GM19351 (cell line): ENCODE data around the gene CD302.
"Not testable (repeated sequence)": the region's sequence is repeated elsewhere in the genome, so short reads cannot be mapped to it uniquely, and the experiment has no call there.

Experiments used
- ATAC-seq: cut with Tn5 transposase; IDR thresholded peaks from one replicate; pipeline ENCODE4 v1.9.1; 2021; ENCODE audit warnings: mild to moderate bottlenecking, moderate library complexity; ENCODE audit not compliant: unreplicated experiment

CD302 gene, protein sequence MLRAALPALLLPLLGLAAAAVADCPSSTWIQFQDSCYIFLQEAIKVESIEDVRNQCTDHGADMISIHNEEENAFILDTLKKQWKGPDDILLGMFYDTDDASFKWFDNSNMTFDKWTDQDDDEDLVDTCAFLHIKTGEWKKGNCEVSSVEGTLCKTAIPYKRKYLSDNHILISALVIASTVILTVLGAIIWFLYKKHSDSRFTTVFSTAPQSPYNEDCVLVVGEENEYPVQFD

DNA sequence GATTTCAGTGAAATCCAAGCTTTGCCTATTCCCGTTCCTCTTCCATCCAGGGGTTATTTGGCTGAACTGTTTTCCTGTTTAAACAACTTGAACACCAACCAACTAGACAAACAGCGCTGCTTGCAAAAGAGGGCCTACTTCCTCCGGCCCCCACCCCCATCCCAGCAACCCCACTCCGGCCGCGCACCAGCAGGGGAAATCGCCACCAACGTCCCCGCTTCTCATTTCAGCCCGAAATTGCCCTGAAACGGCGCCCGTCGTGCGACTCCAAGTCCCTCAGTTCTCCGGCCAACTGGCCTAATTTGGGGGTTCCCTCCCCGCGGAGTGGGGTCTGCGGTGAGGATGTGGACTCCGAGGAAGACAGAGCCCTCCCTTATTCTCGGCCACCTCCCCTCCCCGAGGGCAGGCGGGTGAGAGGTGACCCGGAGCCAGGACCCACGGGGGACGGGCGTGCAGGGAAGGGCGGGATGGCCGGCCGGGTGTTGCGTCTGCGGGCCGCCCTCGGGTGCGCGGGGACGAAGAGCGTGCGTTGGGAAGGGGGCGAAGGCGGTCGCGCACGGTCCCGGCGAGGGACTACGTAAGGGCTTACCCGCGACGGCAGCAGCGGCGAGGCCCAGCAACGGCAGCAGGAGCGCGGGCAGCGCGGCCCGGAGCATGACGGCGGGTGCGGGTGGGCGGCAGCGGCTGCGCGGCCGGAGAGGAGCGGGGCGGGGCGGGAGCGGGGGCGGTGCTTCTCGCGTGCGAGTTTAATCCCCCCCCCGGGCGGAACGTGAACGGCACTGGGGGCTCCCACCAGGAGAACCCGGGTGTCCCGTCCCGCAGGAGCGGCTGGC is at the start of gene CD302:
CD302 (minus strand) TSS at position 666 of the 833 bp plus-strand sequence; CDS start at position 656, 10 bp downstream.
- peak; percentile 70 for ATAC-seq

DNA sequence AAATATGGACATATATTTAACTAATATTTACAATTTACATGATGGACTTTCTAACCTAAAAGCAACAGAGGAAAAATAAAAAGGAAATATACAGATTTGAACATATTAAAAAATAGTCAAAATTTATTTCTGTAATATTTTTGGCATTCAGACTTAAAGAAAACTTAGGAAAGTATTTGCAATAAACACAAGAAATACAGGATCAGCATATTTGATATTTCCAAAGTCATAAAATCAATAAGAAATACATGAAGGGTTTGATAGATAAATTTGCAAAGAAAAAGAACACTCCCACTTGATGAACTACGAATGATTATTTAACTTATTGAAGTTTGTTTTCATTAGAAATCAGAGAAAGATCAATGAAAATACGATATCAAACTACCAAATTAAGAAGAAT is 48.6 kb upstream of the CD302 start:
- ATAC-seq, result no peak

DNA sequence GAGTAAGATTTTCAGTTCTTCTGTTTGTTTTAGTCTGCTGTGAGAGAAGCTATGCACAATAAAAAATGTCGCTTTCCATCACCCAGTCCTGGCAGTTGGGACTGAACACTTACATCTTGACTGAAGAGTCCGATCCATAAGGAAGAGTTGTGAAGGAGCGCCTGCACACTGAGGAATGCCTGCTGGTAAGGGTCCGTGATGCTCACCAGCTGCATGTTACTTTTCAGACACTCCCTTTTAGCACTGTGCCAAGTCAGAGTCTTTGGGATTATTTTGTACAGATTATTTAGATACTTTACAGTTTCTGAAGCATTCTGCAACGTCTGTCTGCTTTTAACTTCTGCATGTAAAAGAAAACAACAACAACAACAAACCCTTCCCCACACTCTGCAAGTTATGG is 42.6 kb upstream of the CD302 start:
- no peak for ATAC-seq

GRCh38 chr2:159832858-159833257 is 34.9 kb upstream of the CD302 start:
- ATAC-seq, result no peak

DNA sequence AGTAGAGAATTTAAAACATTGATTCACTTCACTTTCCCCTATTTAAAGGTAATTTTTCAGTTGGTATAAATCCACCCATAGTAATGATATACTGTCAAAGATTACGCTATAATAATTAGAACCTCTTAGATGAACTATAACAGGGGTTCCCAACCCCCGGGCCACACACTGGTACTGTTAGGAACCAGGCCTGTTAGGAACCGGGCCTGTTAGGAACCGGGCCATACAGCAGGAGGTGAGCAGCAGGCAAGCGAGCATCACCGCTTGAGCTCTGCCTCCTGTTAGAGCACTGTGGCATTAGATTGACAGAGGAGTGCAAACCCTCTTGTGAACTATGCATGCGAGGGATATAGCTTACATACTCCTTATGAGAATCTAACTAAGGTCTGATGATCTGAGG is 34.0 kb upstream of the CD302 start:
- ATAC-seq, result no peak

DNA sequence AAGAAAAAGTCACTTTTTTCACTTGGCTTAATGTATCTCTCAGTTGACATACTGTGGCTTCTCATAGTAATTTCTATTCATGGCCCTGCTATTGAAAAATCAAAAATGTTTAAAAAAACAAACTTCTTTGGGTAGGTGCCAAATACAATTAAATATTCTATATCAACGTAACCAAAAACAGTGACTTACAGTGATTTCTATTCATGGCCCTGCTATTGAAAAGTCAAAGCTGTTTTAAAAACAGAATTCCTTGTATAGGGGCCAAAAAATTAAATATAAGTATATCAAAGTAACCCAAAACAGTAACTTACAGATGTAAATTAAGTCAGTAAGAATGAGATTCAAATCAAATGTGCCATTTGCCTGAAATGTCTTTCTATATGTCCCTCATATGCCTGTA is 31.4 kb upstream of the CD302 start:
- ATAC-seq, result no peak

DNA sequence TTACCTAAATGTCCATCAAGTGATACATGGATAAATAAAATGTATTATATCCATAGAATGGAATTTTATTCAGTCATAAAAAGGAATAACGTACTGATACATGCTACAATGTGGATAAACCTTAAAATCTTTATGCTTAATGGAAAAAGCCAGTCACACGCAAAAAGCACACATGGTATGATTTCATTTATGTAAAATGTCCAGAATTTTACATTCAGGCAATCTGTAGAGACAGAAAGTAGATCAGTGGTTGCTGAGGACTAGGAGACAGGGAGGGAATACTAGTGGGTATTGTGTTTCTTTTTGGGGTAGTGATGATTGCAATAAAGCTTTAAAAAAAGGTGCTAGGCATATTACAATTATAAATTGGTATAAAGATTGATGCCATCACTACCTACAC is 30.7 kb upstream of the CD302 start:
- no peak for ATAC-seq

GRCh38 chr2:159822478-159822833 is 24.4 kb upstream of the CD302 start:
- not testable (repeated sequence) for ATAC-seq

DNA sequence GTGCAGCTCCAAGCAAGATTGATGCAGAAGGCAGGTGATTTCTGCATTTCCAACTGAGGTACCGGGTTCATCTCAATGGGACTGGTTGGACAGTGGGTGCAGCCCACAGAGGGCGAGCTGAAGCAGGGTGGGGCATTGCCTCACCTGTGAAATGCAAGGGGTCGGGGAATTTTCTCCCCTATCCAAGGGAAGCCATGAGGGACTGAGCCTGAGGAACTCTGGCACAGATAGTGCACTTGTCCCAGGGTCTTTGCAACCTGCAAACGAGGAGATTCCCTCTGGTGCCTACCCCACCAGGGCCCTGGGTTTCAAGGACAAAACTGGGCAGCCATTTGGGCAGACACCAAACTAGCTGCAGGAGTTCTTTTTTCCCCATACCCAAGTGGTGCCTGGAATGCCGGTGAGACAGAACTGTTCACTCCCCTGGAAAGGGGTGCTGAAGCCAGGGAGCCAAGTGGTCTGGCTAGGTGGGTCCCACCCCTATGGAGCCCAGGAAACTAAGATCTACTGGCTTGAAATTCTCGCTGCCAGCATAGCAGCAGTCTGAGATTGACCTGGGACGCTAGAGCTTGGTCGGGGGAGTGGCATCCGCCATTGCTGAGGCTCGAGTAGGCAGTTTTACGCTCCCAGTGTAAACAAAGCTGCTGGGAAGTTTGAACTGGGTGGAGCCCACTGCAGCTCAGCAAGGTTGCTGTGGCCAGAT is 23.9 kb upstream of the CD302 start:
- ATAC-seq, result not testable (repeated sequence)

GRCh38 chr2:159818940-159819339 is 20.9 kb upstream of the CD302 start:
- ATAC-seq, result no peak

DNA sequence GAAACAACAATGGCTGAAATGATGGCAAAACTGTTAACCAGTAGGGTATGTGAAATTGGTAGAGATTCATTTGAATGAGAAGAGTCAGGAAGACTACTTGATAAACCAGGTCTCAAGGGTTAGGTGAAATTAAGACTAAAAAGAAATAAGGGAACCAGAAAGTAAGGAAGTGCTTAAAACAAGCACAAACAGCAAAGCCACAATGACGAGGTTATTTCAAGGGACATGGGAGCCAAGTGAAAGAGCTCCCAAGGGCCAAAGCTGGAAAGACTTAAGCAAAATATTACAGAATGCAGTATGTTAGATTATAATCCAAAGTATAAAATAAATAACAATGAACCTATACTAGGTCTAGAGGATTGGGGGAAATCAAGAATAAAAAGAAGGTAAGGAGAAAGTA is 19.3 kb upstream of the CD302 start:
- ATAC-seq, result no peak

GRCh38 chr2:159811232-159811631 is 13.2 kb upstream of the CD302 start:
- ATAC-seq, result no peak

DNA sequence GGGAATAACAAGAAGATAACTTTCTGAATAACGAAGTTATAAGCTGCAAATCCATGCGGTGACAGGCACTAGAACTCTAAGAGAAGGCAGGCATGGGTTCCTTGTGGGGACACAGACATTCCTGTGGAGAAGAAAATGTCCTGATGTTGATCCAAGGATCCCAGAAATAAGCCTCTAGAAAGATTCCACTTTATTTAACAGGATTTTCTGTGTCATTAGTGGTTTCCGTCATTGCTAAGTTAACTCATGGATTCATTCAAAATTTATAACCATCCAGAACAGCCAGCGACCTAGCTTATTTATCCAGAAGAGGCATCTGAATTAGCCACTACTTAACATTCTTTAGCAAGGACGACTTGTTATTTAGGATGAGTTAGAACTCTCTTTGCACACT is 10.0 kb upstream of the CD302 start:
- no peak for ATAC-seq

DNA sequence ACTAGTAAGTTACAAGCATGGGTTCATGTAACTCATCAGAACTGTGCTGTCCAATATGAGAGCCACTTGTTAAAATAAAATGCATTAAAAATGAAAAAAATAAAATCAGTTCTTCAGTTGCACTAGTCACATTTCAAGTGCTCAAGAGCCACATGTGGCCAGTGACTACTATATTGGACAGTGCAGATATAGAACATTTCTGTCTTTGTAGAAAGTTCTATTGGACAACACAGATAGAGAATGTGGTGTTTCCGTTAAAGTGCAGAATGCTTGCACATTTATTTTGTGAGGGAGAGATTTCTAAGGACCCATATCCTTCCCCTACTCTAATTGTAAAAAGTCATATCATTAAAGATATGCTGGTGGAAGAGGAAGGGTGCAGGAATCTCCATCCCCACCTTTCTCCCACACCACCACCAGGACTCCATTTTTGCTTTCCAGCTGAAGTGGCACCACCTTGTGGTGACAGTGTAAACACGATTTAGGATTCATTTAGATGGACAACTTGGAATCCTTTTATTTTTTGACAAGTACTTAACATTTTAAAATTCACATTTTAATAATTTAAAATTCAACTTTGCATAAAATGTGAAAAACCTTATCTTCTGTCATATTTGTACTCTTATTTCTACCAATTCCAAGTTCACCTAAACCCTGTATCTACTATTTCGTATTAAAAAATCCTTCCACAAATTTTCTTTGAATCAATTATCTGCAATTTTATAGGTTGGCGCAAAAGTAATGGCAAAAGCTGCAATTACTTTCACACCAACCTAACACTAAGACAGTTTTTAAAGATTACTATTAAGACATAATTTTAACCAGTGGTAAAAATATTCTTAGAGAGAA is 9.4 kb upstream of the CD302 start:
- ATAC-seq, result no peak

GRCh38 chr2:159804941-159805340 is 6.9 kb upstream of the CD302 start:
- ATAC-seq, result no peak

GRCh38 chr2:159803235-159803962 is 5.4 kb upstream of the CD302 start:
- no peak for ATAC-seq

DNA sequence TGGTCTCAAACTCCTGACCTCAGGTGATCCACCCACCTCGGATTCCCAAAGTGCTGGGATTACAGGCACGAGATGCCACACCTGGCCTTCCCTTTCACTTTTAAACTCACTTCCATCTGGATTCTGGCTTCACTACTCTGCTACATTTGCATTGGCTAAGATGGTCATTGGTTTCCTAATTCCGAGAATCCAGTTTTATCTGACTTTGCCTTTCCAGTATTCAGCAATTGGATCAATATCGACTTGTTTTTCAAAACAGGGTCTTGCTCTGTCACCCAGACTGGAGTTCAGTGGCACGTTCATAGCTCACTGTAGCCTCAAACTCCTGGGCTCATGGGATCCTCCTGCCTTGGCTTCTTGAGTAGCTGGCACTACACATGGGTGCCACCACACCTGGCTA is 4.7 kb upstream of the CD302 start:
- ATAC-seq, result no peak

DNA sequence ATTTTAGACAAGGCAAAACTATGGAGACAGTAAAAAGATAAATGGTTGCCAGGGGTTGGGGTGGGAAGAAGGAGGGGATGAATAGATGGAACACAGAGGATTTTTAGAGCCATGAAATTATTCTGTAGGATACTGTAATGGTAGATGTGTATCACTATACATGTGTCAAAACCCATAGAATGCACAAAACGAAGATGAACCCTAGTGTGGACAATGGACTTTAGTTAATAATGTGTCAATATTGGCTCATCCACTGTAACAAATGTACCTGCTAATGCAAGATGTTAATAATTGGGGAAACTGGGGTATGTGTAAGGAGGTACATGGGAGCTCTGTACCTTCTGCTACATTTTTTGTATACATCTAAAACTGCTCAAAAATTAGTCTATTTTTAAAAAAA is 1.8 kb upstream of the CD302 start:
- ATAC-seq, result no peak

GRCh38 chr2:159798376-159798725 is 343 bp upstream of the CD302 start:
- ATAC-seq, result no peak

DNA sequence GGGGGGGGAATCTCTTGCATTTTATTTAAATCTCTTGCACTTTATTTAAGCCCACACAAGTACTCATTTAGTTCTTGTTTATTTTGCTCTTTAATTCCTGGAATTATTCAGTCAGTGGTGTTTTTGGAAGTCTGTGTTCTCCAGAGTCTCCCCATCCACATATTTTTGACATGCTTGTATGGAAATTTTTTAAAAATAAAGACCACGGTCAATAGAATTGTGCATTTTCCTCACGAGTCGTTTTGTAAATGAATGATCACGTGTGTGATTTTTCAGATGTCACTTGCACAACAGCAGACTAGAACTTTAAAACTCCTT is 824 bp downstream of the CD302 start:
- ATAC-seq, result no peak
